ENCODE measurements around the gene GNRHR.

DNA sequence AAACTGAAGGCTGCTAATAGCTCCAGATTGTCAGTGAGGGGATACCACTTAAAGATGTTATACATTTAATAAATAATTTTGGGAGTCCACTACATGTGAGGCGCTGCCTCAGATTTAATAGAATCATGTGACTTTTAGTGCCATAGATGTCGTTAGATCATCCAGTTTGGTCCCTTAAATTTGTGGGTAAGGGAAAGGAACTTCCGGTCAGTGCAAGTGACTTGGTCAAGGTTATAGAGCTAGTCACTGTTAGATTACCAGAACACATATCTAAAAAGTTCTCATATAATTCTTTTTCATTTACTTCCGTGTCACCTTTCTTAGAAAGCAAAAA is 52.7 kb downstream of the GNRHR start:
- TF ChIP-seq, protein P1, sequence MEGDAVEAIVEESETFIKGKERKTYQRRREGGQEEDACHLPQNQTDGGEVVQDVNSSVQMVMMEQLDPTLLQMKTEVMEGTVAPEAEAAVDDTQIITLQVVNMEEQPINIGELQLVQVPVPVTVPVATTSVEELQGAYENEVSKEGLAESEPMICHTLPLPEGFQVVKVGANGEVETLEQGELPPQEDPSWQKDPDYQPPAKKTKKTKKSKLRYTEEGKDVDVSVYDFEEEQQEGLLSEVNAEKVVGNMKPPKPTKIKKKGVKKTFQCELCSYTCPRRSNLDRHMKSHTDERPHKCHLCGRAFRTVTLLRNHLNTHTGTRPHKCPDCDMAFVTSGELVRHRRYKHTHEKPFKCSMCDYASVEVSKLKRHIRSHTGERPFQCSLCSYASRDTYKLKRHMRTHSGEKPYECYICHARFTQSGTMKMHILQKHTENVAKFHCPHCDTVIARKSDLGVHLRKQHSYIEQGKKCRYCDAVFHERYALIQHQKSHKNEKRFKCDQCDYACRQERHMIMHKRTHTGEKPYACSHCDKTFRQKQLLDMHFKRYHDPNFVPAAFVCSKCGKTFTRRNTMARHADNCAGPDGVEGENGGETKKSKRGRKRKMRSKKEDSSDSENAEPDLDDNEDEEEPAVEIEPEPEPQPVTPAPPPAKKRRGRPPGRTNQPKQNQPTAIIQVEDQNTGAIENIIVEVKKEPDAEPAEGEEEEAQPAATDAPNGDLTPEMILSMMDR (IDR thresholded peaks at IDR 0.05), result no peak
- TF ChIP-seq POLR2A (IDR thresholded peaks at IDR 0.05), result no peak
